H7 (cell line): Measurements from ENCODE around the gene HMOX1. TPM values are rescaled to one million over a fixed set of nuclear protein-coding genes. Genes with fewer than 3 reads are reported as not detected.
A peak's percentile ranks its signal among the peaks of the same experiment; 100 is the strongest.

ENCODE experiments used
- DNase-seq: peaks from one replicate; pipeline ENCODE4 v3.0.0; 2012
- H3K27me3 ChIP-seq: 2 replicates; pipeline ENCODE4 v1.6.0; 2011; ENCODE audit warnings: mild to moderate bottlenecking, low read length; ENCODE audit not compliant: control insufficient read depth, insufficient read depth
- H3K36me3 ChIP-seq: replicated peaks from 2 replicates; pipeline ENCODE4 v1.5.1; 2011; ENCODE audit warnings: low read length; ENCODE audit not compliant: control insufficient read depth, insufficient read depth
- H3K4me3 ChIP-seq: 2 replicates; pipeline ENCODE4 v1.5.1; 2011; ENCODE audit warnings: low read depth, mild to moderate bottlenecking, control low read depth, low read length, moderate library complexity; ENCODE audit not compliant: insufficient read depth
- total RNA-seq: library from RNA; depleted of rRNA; stranded (reverse); fragments of >200 nt; shearing (Covaris generic); gene quantifications from 2 replicates; pipeline ENCODE4 v1.2.3, GENCODE V29; 2014

HMOX1 gene
- total RNA-seq, 1 experiment from 2014 or later, result 20.6 TPM

- H3K36me3 ChIP-seq, result peaks cover 74% of the 10 kb centered on the region
- no peaks in the 10 kb centered on the region for H3K27me3 ChIP-seq
- no peak overlapping the region for H3K4me3 ChIP-seq
Observed at GRCh38 chr22:35419756-35420155, 38.9 kb downstream of the HMOX1 start.

GRCh38 chr22:35421121-35421520, 40.2 kb downstream of the HMOX1 start:
- Histone ChIP-seq H3K27me3 (no peaks in the 10 kb centered on the region), H3K4me3 (no peak overlapping the region), H3K36me3 (peaks cover 70% of the 10 kb centered on the region)
- DNase-seq, result peak; percentile 80

More at GRCh38 chr22:35419756-35420155, 38.9 kb downstream of the HMOX1 start:
- DNase-seq, result no peak

- no peak overlapping the region for H3K4me3 ChIP-seq
- DNase-seq, result no peak
- peaks cover 62% of the 10 kb centered on the region for H3K36me3 ChIP-seq
Observed at GRCh38 chr22:35422145-35422544, 41.2 kb downstream of the HMOX1 start.

GRCh38 chr22:35422936-35423335, 42.0 kb downstream of the HMOX1 start:
- Histone ChIP-seq H3K4me3 (no peak overlapping the region), H3K36me3 (peaks cover 54% of the 10 kb centered on the region), H3K27me3 (no peaks in the 10 kb centered on the region)
- no peak for DNase-seq

More at GRCh38 chr22:35422145-35422544, 41.2 kb downstream of the HMOX1 start:
- no peaks in the 10 kb centered on the region for H3K27me3 ChIP-seq

GRCh38 chr22:35424081-35424480, 43.2 kb downstream of the HMOX1 start:
- Histone ChIP-seq H3K36me3 (peaks cover 47% of the 10 kb centered on the region), H3K27me3 (no peaks in the 10 kb centered on the region), H3K4me3 (no peak overlapping the region)
- no peak for DNase-seq

GRCh38 chr22:35424761-35425160, 43.9 kb downstream of the HMOX1 start:
- peaks cover 43% of the 10 kb centered on the region for H3K36me3 ChIP-seq
- no peak overlapping the region for H3K4me3 ChIP-seq
- H3K27me3 ChIP-seq, result no peaks in the 10 kb centered on the region
- DNase-seq, result no peak

- H3K36me3 ChIP-seq, result peaks cover 36% of the 10 kb centered on the region
- H3K27me3 ChIP-seq, result no peaks in the 10 kb centered on the region
- H3K4me3 ChIP-seq, result no peak overlapping the region
- DNase-seq, result no peak
Observed at GRCh38 chr22:35425546-35425945, 44.6 kb downstream of the HMOX1 start.

- DNase-seq, result peak; percentile 72
- no peak overlapping the region for H3K4me3 ChIP-seq
- peaks cover 34% of the 10 kb centered on the region for H3K36me3 ChIP-seq
- H3K27me3 ChIP-seq, result no peaks in the 10 kb centered on the region
Observed at GRCh38 chr22:35425971-35426800, 45.3 kb downstream of the HMOX1 start.

- Histone ChIP-seq H3K27me3 (no peaks in the 10 kb centered on the region), H3K36me3 (peaks cover 29% of the 10 kb centered on the region), H3K4me3 (no peak overlapping the region)
- DNase-seq, result no peak
Observed at GRCh38 chr22:35426801-35427140, 45.9 kb downstream of the HMOX1 start.

- Histone ChIP-seq H3K4me3 (no peak overlapping the region), H3K27me3 (no peaks in the 10 kb centered on the region), H3K36me3 (peaks cover 25% of the 10 kb centered on the region)
- DNase-seq, result peak; percentile 97
Observed at GRCh38 chr22:35430897-35431322, 50.0 kb downstream of the HMOX1 start.

GRCh38 chr22:35431483-35432227, 50.8 kb downstream of the HMOX1 start:
- Histone ChIP-seq H3K4me3 (no peak overlapping the region), H3K27me3 (no peaks in the 10 kb centered on the region), H3K36me3 (peaks cover 24% of the 10 kb centered on the region)
- DNase-seq, result no peak

- H3K27me3 ChIP-seq, result no peaks in the 10 kb centered on the region
- no peak for DNase-seq
- H3K36me3 ChIP-seq, result peaks cover 24% of the 10 kb centered on the region
- no peak overlapping the region for H3K4me3 ChIP-seq
Observed at GRCh38 chr22:35432228-35432905, 51.5 kb downstream of the HMOX1 start.

GRCh38 chr22:35434061-35434710, 53.3 kb downstream of the HMOX1 start:
- Histone ChIP-seq H3K27me3 (no peaks in the 10 kb centered on the region), H3K4me3 (no peak overlapping the region), H3K36me3 (peaks cover 24% of the 10 kb centered on the region)
- no peak for DNase-seq

GRCh38 chr22:35435201-35435740, 54.4 kb downstream of the HMOX1 start:
- DNase-seq, result no peak
- no peaks in the 10 kb centered on the region for H3K27me3 ChIP-seq
- peaks cover 24% of the 10 kb centered on the region for H3K36me3 ChIP-seq
- no peak overlapping the region for H3K4me3 ChIP-seq
